ENCODE data around the gene MTUS2. TPM values are rescaled to one million over a fixed set of nuclear protein-coding genes. Genes with fewer than 3 reads are reported as not detected.

Gene MTUS2
- polyA plus RNA-seq, 1 donor from 2014 or later = 4.4 TPM

DNA sequence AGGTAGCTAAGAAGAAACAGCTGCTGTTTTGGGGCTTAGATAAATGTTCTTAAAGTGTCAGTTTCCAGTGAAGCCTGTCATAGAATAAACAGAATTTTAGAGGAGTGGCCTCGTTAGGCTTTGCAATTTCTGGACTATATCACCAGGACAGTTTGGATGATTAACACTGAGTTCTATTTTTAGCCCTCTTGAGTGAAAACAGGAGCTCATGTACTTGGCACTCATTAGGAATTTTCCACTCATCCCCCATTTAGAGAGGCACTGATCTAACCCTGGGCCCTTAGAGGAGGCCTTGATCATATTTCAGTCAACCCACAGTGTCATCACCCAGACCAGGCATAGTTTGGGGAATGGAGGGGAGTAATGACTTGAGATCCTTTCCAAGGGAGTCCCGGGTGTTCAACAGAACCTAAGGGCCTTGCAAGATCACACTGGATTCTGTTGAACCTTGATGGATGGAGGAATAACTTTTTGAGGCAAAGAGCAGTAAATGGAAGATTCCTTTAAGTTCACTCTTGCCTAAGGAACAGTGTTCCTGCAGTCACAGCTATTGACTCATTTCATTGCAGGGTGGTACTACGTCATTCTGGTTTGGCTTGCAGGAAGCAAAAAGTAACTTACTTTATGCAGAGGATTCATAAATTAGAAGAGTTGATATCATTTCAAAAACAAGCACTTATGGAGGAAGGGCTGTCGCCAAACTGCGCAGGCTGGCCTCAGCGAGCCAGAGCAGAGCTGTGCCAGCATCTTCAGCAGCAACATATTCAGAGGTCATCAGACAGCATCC, 615.2 kb downstream of the MTUS2 start:
- no peak overlapping the region for H3K4me2 ChIP-seq (ENCODE audit: low read length)
- H3F3A ChIP-seq (ENCODE audit: insufficient read depth, low read length, poor library complexity, severe bottlenecking) = no peaks in the 10 kb centered on the region
- H3K4me3 ChIP-seq (ENCODE audit: low read length) = no peak overlapping the region
- no peak overlapping the region for H3K9ac ChIP-seq (ENCODE audit: low read length)
- no peaks in the 10 kb centered on the region for H3K27me3 ChIP-seq (ENCODE audit: insufficient read depth, low read depth, low read length)
- H3K27ac ChIP-seq (ENCODE audit: low read length) = no peak overlapping the region
- no peak overlapping the region for H2AFZ ChIP-seq (ENCODE audit: low read depth, low read length)
- H4K20me1 ChIP-seq (ENCODE audit: insufficient read depth) = no peaks in the 10 kb centered on the region
- H3K79me2 ChIP-seq (replicated peaks; ENCODE audit: insufficient read depth, low read length) = no peaks in the 10 kb centered on the region
- H3K36me3 ChIP-seq (ENCODE audit: insufficient read depth, low read length) = no peaks in the 10 kb centered on the region
- H3K9me2 ChIP-seq (ENCODE audit: insufficient read depth, low read length) = no peaks in the 10 kb centered on the region
- TF ChIP-seq EZH2 (IDR thresholded peaks at IDR 0.05; ENCODE audit: borderline replicate concordance, insufficient read depth, low read length, poor library complexity, severe bottlenecking) (no peak), EP300 (conservative IDR thresholded peaks at IDR 0.05; ENCODE audit: poor library complexity, severe bottlenecking) (no peak), MXI1 (conservative IDR thresholded peaks at IDR 0.05; ENCODE audit: poor library complexity, severe bottlenecking) (no peak), POLR2AphosphoS5 (IDR thresholded peaks at IDR 0.05) (no peak), REST (IDR thresholded peaks at IDR 0.05; ENCODE audit: borderline replicate concordance) (no peak), SMC3 (conservative IDR thresholded peaks at IDR 0.05; ENCODE audit: poor library complexity) (no peak), TAF1 (IDR thresholded peaks at IDR 0.05; ENCODE audit: low read depth) (no peak), CTCF (IDR thresholded peaks at IDR 0.05; ENCODE audit: poor library complexity, severe bottlenecking) (no peak), RAD21 (conservative IDR thresholded peaks at IDR 0.05) (no peak)
- H3K9me3 ChIP-seq (ENCODE audit: low read length) = no peaks in the 10 kb centered on the region

GRCh38 chr13:29436291-29436690, 616.2 kb downstream of the MTUS2 start:
- Histone ChIP-seq H3K79me2 (replicated peaks; ENCODE audit: insufficient read depth, low read length) (no peaks in the 10 kb centered on the region), H2AFZ (ENCODE audit: low read depth, low read length) (no peak overlapping the region), H3K4me3 (ENCODE audit: low read length) (no peak overlapping the region), H3K4me2 (ENCODE audit: low read length) (no peak overlapping the region), H3K27me3 (ENCODE audit: insufficient read depth, low read depth, low read length) (no peaks in the 10 kb centered on the region), H3K27ac (ENCODE audit: low read length) (no peak overlapping the region), H3K9me3 (ENCODE audit: low read length) (no peaks in the 10 kb centered on the region), H3K9me2 (ENCODE audit: insufficient read depth, low read length) (no peaks in the 10 kb centered on the region), H3K9ac (ENCODE audit: low read length) (no peak overlapping the region), H4K20me1 (ENCODE audit: insufficient read depth) (no peaks in the 10 kb centered on the region), H3K36me3 (ENCODE audit: insufficient read depth, low read length) (no peaks in the 10 kb centered on the region), H3F3A (ENCODE audit: insufficient read depth, low read length, poor library complexity, severe bottlenecking) (no peaks in the 10 kb centered on the region)
- TF ChIP-seq CTCF (IDR thresholded peaks at IDR 0.05; ENCODE audit: poor library complexity, severe bottlenecking) (no peak), TAF1 (IDR thresholded peaks at IDR 0.05; ENCODE audit: low read depth) (no peak), REST (IDR thresholded peaks at IDR 0.05; ENCODE audit: borderline replicate concordance) (no peak), EP300 (conservative IDR thresholded peaks at IDR 0.05; ENCODE audit: poor library complexity, severe bottlenecking) (no peak), SMC3 (conservative IDR thresholded peaks at IDR 0.05; ENCODE audit: poor library complexity) (no peak), MXI1 (conservative IDR thresholded peaks at IDR 0.05; ENCODE audit: poor library complexity, severe bottlenecking) (no peak)

Measured in neural cell (in vitro differentiated cells).